ENCODE results near the gene ESRRB. TPM values are rescaled to one million over a fixed set of nuclear protein-coding genes. Genes with fewer than 3 reads are reported as not detected.

ESRRB gene
- not detected in 2 replicates for total RNA-seq (2021)
- Bru-seq, nascent RNA: percentile 4 among the genes with signal in this experiment
- BruChase-seq, experiment 1, labeled RNA remaining after a 2-hour chase: percentile 8 among the genes with signal in this experiment
- percentile 5 among the genes with signal in this experiment for BruChase-seq, experiment 2, labeled RNA remaining after a 6-hour chase
- long read RNA-seq: 0 reads

DNA sequence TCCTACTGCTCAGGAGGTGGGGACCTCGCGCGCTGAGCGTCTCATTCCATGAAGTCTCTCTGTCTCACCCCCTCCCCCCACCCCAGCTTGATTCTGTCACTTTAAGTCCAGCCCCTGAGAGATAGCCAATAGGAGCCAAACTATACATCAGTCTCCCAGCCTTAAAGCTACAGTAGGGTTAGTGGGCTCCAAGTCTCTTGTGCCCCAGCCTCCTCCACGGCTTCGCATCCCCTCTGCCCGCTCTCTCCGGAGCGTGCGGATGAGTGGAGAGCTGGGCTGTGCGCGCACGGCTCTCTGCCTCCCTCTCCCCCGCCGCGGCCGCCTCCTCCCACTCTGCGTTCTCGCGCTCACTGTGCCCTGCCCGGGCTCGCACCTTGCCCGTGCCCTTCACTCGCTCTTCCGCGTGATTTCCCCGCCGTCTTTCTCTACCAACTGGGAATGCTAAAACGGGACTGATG lies at the start of gene ESRRB:
ESRRB (plus strand) TSS at position 191 of the 458 bp plus-strand sequence; CDS start at position 456, 265 bp downstream.
- Histone ChIP-seq H3K4me2 (no peak within 1 kb of the TSS), H3K4me3 (no peak within 1 kb of the TSS), H3K27ac (no peak within 1 kb of the TSS), H3K27me3 (ENCODE audit: insufficient read depth, low read depth) (peaks cover 98% of the 10 kb centered on the region), H3K4me1 (replicated peaks; ENCODE audit: insufficient read depth) (no peaks in the 10 kb centered on the region), H3F3A (ENCODE audit: insufficient read depth, low read depth) (no peaks in the 10 kb centered on the region), H4K20me1 (ENCODE audit: insufficient read depth) (no peaks in the 10 kb centered on the region), H3K9me2 (ENCODE audit: insufficient read depth) (no peaks in the 10 kb centered on the region), H2AFZ (no peak within 1 kb of the TSS), H3K36me3 (ENCODE audit: low read depth) (no peaks in the 10 kb centered on the region), H3K9me3 (ENCODE audit: insufficient read depth, low read depth) (no peaks in the 10 kb centered on the region), H3K79me2 (ENCODE audit: low read depth) (no peaks in the 10 kb centered on the region)
- DNase-seq: no peak
- intact Hi-C loops (cut with micrococcal nuclease; ENCODE audit: unreplicated experiment): no loop called here
- TF ChIP-seq CTCF (conservative IDR thresholded peaks at IDR 0.05) (no peak), EZH2 (IDR thresholded peaks at IDR 0.05; ENCODE audit: low read depth) (no peak)
- BruUV-seq (replicated peaks): no TSS peak
- CTCF ChIA-PET: interaction anchor here (0.6 kb wide), 1 partner anchor 580 kb away, joined by 8 read pairs; no protein-coding TSS in a partner anchor
- POLR2A ChIA-PET (ENCODE audit: unreplicated experiment): no interaction called here

GRCh38 chr14:76326918-76327689 lies 48.8 kb upstream of the ESRRB start:
- H4K20me1 ChIP-seq (ENCODE audit: insufficient read depth): no peaks in the 10 kb centered on the region
- H2AFZ ChIP-seq: no peak overlapping the region
- POLR2A ChIA-PET (ENCODE audit: unreplicated experiment): interaction anchor here (0.7 kb wide), 1 partner anchor 140 kb away, joined by 3 read pairs; no protein-coding TSS in a partner anchor
- no peaks in the 10 kb centered on the region for H3F3A ChIP-seq (ENCODE audit: insufficient read depth, low read depth)
- H3K4me1 ChIP-seq (replicated peaks; ENCODE audit: insufficient read depth): no peaks in the 10 kb centered on the region
- no peak for DNase-seq
- H3K27ac ChIP-seq: no peak overlapping the region
- H3K27me3 ChIP-seq (ENCODE audit: insufficient read depth, low read depth): peaks cover 98% of the 10 kb centered on the region
- H3K36me3 ChIP-seq (ENCODE audit: low read depth): no peaks in the 10 kb centered on the region
- H3K9me3 ChIP-seq (ENCODE audit: insufficient read depth, low read depth): no peaks in the 10 kb centered on the region
- H3K9me2 ChIP-seq (ENCODE audit: insufficient read depth): no peaks in the 10 kb centered on the region
- TF ChIP-seq CTCF (conservative IDR thresholded peaks at IDR 0.05) (no peak), EZH2 (IDR thresholded peaks at IDR 0.05; ENCODE audit: low read depth) (no peak)
- no peak overlapping the region for H3K4me2 ChIP-seq
- CTCF ChIA-PET: no interaction called here
- H3K79me2 ChIP-seq (ENCODE audit: low read depth): no peaks in the 10 kb centered on the region
- intact Hi-C loops (cut with micrococcal nuclease; ENCODE audit: unreplicated experiment): no loop called here
- no TSS peak for BruUV-seq (replicated peaks)
- H3K4me3 ChIP-seq: no peak overlapping the region

- TF ChIP-seq EZH2 (IDR thresholded peaks at IDR 0.05; ENCODE audit: low read depth): no peak
- TF ChIP-seq CTCF (conservative IDR thresholded peaks at IDR 0.05): no peak
- Histone ChIP-seq H3K36me3 (ENCODE audit: low read depth) (no peaks in the 10 kb centered on the region), H4K20me1 (ENCODE audit: insufficient read depth) (no peaks in the 10 kb centered on the region), H3F3A (ENCODE audit: insufficient read depth, low read depth) (no peaks in the 10 kb centered on the region), H3K79me2 (ENCODE audit: low read depth) (no peaks in the 10 kb centered on the region), H3K4me2 (no peak overlapping the region), H3K27ac (no peak overlapping the region), H3K9me2 (ENCODE audit: insufficient read depth) (no peaks in the 10 kb centered on the region), H3K4me1 (replicated peaks; ENCODE audit: insufficient read depth) (no peaks in the 10 kb centered on the region), H3K9me3 (ENCODE audit: insufficient read depth, low read depth) (no peaks in the 10 kb centered on the region), H3K27me3 (ENCODE audit: insufficient read depth, low read depth) (peaks cover 84% of the 10 kb centered on the region), H3K4me3 (no peak overlapping the region), H2AFZ (no peak overlapping the region)
- POLR2A ChIA-PET (ENCODE audit: unreplicated experiment): no interaction called here
- intact Hi-C loops (cut with micrococcal nuclease; ENCODE audit: unreplicated experiment): no loop called here
- CTCF ChIA-PET: no interaction called here
- BruUV-seq (replicated peaks): no TSS peak
- DNase-seq: no peak
Measured at GRCh38 chr14:76328457-76329137, 47.3 kb upstream of the ESRRB start.
